Measurements from ENCODE around the gene GCNT2. TPM values are rescaled to one million over a fixed set of nuclear protein-coding genes. Genes with fewer than 3 reads are reported as not detected.

GCNT2 gene
- not detected in 2 replicates for total RNA-seq

GRCh38 chr6:10521104-10521808 lies at the start of gene GCNT2:
Gene GCNT2, plus strand, starts transcription at chr6:10521351. Its CDS starts 7,561 bp downstream, at chr6:10528912.

Other genes with a start within 250 kb of the GCNT2 start
- gene TFAP2A, start 106.3 kb upstream of the GCNT2 start, total RNA-seq: 0.12 TPM in 1 of 2 replicates, not detected in the other
- gene C6orf52, start 173.3 kb downstream of the GCNT2 start, total RNA-seq: 0.23 TPM in 1 of 2 replicates, not detected in the other
- 9.3 and 9.8 TPM in 2 replicates for gene PAK1IP1, start 173.6 kb downstream of the GCNT2 start, total RNA-seq
- 169 and 200 TPM in 2 replicates for gene TMEM14C, start 201.7 kb downstream of the GCNT2 start, total RNA-seq
- 67.9 and 69.8 TPM in 2 replicates for gene TMEM14B, start 226.5 kb downstream of the GCNT2 start, total RNA-seq